GM19238 (cell line): ENCODE data around the gene FRMPD4.
A peak's percentile ranks its signal among the peaks of the same experiment; 100 is the strongest.

ENCODE experiments used
- DNase-seq: peaks from one replicate; pipeline ENCODE4 v3.0.0; 2011; ENCODE audit warnings: low spot score; ENCODE audit not compliant: insufficient read length

The FRMPD4 gene

GRCh38 chrX:12719837-12720236, 581.6 kb downstream of the FRMPD4 start:
- no peak for DNase-seq

GRCh38 chrX:12721042-12721441, 582.8 kb downstream of the FRMPD4 start:
- no peak for DNase-seq

GRCh38 chrX:12722314-12722713, 584.0 kb downstream of the FRMPD4 start:
- no peak for DNase-seq

- no peak for DNase-seq
Measured at GRCh38 chrX:12741416-12741815, 603.1 kb downstream of the FRMPD4 start.

GRCh38 chrX:12747433-12747832, 609.2 kb downstream of the FRMPD4 start:
- no peak for DNase-seq

- DNase-seq, result no peak
Measured at GRCh38 chrX:12751887-12752286, 613.6 kb downstream of the FRMPD4 start.

- no peak for DNase-seq
Measured at GRCh38 chrX:12753366-12753765, 615.1 kb downstream of the FRMPD4 start.

- DNase-seq, result no peak
Measured at GRCh38 chrX:12758291-12758690, 620.0 kb downstream of the FRMPD4 start.

GRCh38 chrX:12767856-12768255, 629.6 kb downstream of the FRMPD4 start:
- no peak for DNase-seq

GRCh38 chrX:12768491-12768890, 630.2 kb downstream of the FRMPD4 start:
- no peak for DNase-seq

GRCh38 chrX:12770440-12770839, 632.2 kb downstream of the FRMPD4 start:
- DNase-seq, result no peak

- peak; percentile 40 for DNase-seq
Measured at GRCh38 chrX:12771445-12772069, 633.3 kb downstream of the FRMPD4 start.
